ENCODE measurements around the gene PLIN5. TPM values are rescaled to one million over a fixed set of nuclear protein-coding genes. Genes with fewer than 3 reads are reported as not detected.

PLIN5 gene
- total RNA-seq, 1 experiment from 2014 or later, result 8.1 TPM

GRCh38 chr19:4488496-4488895 is 46.5 kb downstream of the PLIN5 start:
- no peak overlapping the region for H3K9ac ChIP-seq (ENCODE audit: low read length)
- ChIA-PET POLR2A (no interaction called here), CTCF (no interaction called here), RAD21 (ENCODE audit: low non-redundant PET in 1 of 2, low total read pairs in 2 of 2, uncharacterized antibody in 2 of 2, unreplicated experiment in 2 of 2) (no interaction called here)
- BruUV-seq (replicated peaks), result no TSS peak
- peaks cover 0 to 4% of the 10 kb centered on the region in 2 experiments; a peak in 1 of 4 replicates for H3K9me3 ChIP-seq (ENCODE audit: control insufficient read depth in 1 of 2, insufficient read depth in 1 of 2, low read depth in 1 of 2, low read length in 2 of 2)
- intact Hi-C loops (cut with micrococcal nuclease), result no loop called here
- no peak overlapping the region for H3K4me2 ChIP-seq (ENCODE audit: low read length)
- peaks cover 2% of the 10 kb centered on the region; the same call in 1 of the 2 replicates for H3K79me2 ChIP-seq (ENCODE audit: insufficient read depth, low read length)
- H3K4me1 ChIP-seq (ENCODE audit: control insufficient read depth in 1 of 2, insufficient read depth in 2 of 2, low read length in 2 of 2), result no peaks in the 10 kb centered on the region
- no peaks in the 10 kb centered on the region for H3K9me2 ChIP-seq (ENCODE audit: insufficient read depth)
- peaks cover 6 to 24% of the 10 kb centered on the region in 2 experiments; a peak in 3 of 4 replicates for H3K36me3 ChIP-seq (ENCODE audit: control insufficient read depth in 1 of 2, insufficient read depth in 2 of 2, low read length in 2 of 2)
- ATAC-seq (no peak), DNase-seq (ENCODE audit: low read depth, low spot score) (no peak)
- TF ChIP-seq TCF7L2 (IDR thresholded peaks at IDR 0.05; ENCODE audit: borderline replicate concordance, extremely low read depth, insufficient read depth, insufficient read length) (no peak), SP1 (IDR thresholded peaks at IDR 0.05; ENCODE audit: low read depth) (no peak), ZBTB33 (IDR thresholded peaks at IDR 0.05; ENCODE audit: extremely low read depth, insufficient replicate concordance, low read length) (no peak), YY1 (IDR thresholded peaks at IDR 0.05; ENCODE audit: extremely low read depth, insufficient replicate concordance, low read depth, low read length) (no peak), RAD21 (IDR thresholded peaks at IDR 0.05; ENCODE audit: low read depth) (no peak), CBX3 (IDR thresholded peaks at IDR 0.05; ENCODE audit: low read depth) (no peak), SIN3A (IDR thresholded peaks at IDR 0.05; ENCODE audit: low read depth) (no peak), EZH2 (IDR thresholded peaks at IDR 0.05) (no peak), REST (IDR thresholded peaks at IDR 0.05; ENCODE audit: low read depth) (no peak)
- H3K27me3 ChIP-seq (ENCODE audit: insufficient read depth, low read length), result no peaks in the 10 kb centered on the region
- no peak overlapping the region for H2AFZ ChIP-seq (ENCODE audit: low read depth, low read length, poor library complexity, severe bottlenecking)
- H3K4me3 ChIP-seq (replicated peaks in 1 of 2; ENCODE audit: low read depth in 1 of 2, low read length in 2 of 2), result no peak overlapping the region
- H4K20me1 ChIP-seq (ENCODE audit: insufficient read depth), result no peaks in the 10 kb centered on the region
- no peak overlapping the region for H3K27ac ChIP-seq (ENCODE audit: low read depth, low read length)

All from HCT116 (cell line).